PC-9 (cell line): Measurements from ENCODE around the gene GIMAP7. TPM values are rescaled to one million over a fixed set of nuclear protein-coding genes. Genes with fewer than 3 reads are reported as not detected.

ENCODE experiments used
- BruUV-seq: library from RNA; stranded (reverse); fragments of 400-500 nt; replicated peaks from 2 replicates; lab custom pipeline; 2021; lab: Mats Ljungman, UMichigan
- CTCF ChIA-PET: fragments of 300-600 bp; sonication (Branson Sonifier 250); formaldehyde crosslinking; loops from one replicate; lab custom pipeline; 2022; ENCODE audit warnings: antibody characterized with exemption; lab: Charles Lee
- POLR2A ChIA-PET: fragments of 300-600 bp; sonication (Branson Sonifier 250); formaldehyde crosslinking; loops from one replicate; lab custom pipeline; 2022; ENCODE audit warnings: antibody characterized with exemption; ENCODE audit not compliant: unreplicated experiment; lab: Charles Lee
- DNase-seq, 2 experiments: peaks; one replicate each; pipeline versions ENCODE4 v3.0.0 to v3.0.0-alpha.2; 2015 to 2022; ENCODE audit warnings: mixed read lengths in 1 of 2
- H2AFZ ChIP-seq: fragments of 200-600 bp; sonication (generic); 2 replicates; pipeline ENCODE4 v1.8.1; 2017; ENCODE audit warnings: antibody characterized with exemption
- H3F3A ChIP-seq: fragments of 200-600 bp; sonication (generic); 2 replicates; pipeline ENCODE4 v1.8.1; 2017; ENCODE audit warnings: antibody characterized with exemption, mild to moderate bottlenecking, low read depth; ENCODE audit not compliant: insufficient read depth
- H3K27ac ChIP-seq: fragments of 200-600 bp; sonication (generic); 2 replicates; pipeline ENCODE4 v1.6.1; 2016; ENCODE audit warnings: mixed run types
- H3K27me3 ChIP-seq: fragments of 200-600 bp; sonication (generic); 2 replicates; pipeline ENCODE4 v1.6.1; 2016; ENCODE audit warnings: low read depth, mixed run types; ENCODE audit not compliant: insufficient read depth
- H3K36me3 ChIP-seq: fragments of 200-600 bp; sonication (generic); 2 replicates; pipeline ENCODE4 v1.6.1; 2016; ENCODE audit warnings: low read depth, mixed run types
- H3K4me1 ChIP-seq: fragments of 200-600 bp; sonication (generic); replicated peaks from 2 replicates; pipeline ENCODE4 v1.6.1; 2016; ENCODE audit warnings: mixed run types; ENCODE audit not compliant: insufficient read depth
- H3K4me2 ChIP-seq: fragments of 200-600 bp; sonication (generic); 2 replicates; pipeline ENCODE4 v1.6.1; 2017; ENCODE audit warnings: mixed run types
- H3K4me3 ChIP-seq: fragments of 200-600 bp; sonication (generic); 2 replicates; pipeline ENCODE4 v1.6.1; 2016; ENCODE audit warnings: mixed run types
- H3K79me2 ChIP-seq: fragments of 200-600 bp; sonication (generic); 2 replicates; pipeline ENCODE4 v1.6.1; 2017; ENCODE audit warnings: low read depth, mixed run types
- H3K9me2 ChIP-seq: fragments of 200-600 bp; sonication (generic); 2 replicates; pipeline ENCODE4 v1.8.1; 2017; ENCODE audit warnings: mild to moderate bottlenecking; ENCODE audit not compliant: insufficient read depth
- H3K9me3 ChIP-seq: fragments of 200-600 bp; sonication (generic); 2 replicates; pipeline ENCODE4 v1.8.1; 2016; ENCODE audit warnings: low read depth; ENCODE audit not compliant: insufficient read depth
- H4K20me1 ChIP-seq: fragments of 200-600 bp; sonication (generic); 2 replicates; pipeline ENCODE4 v1.8.1; 2017; ENCODE audit not compliant: insufficient read depth
- CTCF ChIP-seq: fragments of 200-600 bp; sonication (generic); conservative IDR thresholded peaks from 2 replicates; pipeline ENCODE4 v1.6.1; 2017; ENCODE audit warnings: mixed run types, antibody characterized with exemption, mild to moderate bottlenecking, moderate library complexity
- EZH2 ChIP-seq: fragments of 200-600 bp; sonication (generic); IDR thresholded peaks from 2 replicates; pipeline ENCODE4 v1.8.0; 2017; ENCODE audit warnings: antibody characterized with exemption, low read depth
- intact Hi-C: fragments of 100-400 bp; cut with micrococcal nuclease; formaldehyde crosslinking; loops from one replicate; pipeline ENCODE4 v1.10.0; 2022; ENCODE audit not compliant: unreplicated experiment
- total RNA-seq: library from RNA; stranded (reverse); gene quantifications from 2 replicates; pipeline ENCODE4 v1.2.3, GENCODE V29; 2021

Gene GIMAP7
- total RNA-seq, 1 experiment from 2014 or later = not detected

- no peaks in the 10 kb centered on the region for H3F3A ChIP-seq
- CTCF ChIA-PET = no interaction called here
- H3K4me3 ChIP-seq = no peak overlapping the region
- no peaks in the 10 kb centered on the region for H3K27me3 ChIP-seq
- TF ChIP-seq EZH2 (no peak), CTCF (no peak)
- no peaks in the 10 kb centered on the region for H4K20me1 ChIP-seq
- H3K9me3 ChIP-seq = no peaks in the 10 kb centered on the region
- no peaks in the 10 kb centered on the region for H3K9me2 ChIP-seq
- no peaks in the 10 kb centered on the region for H3K4me1 ChIP-seq
- no TSS peak for BruUV-seq
- POLR2A ChIA-PET = no interaction called here
- no peaks in the 10 kb centered on the region for H3K36me3 ChIP-seq
- H3K4me2 ChIP-seq = no peak overlapping the region
- H3K79me2 ChIP-seq = no peaks in the 10 kb centered on the region
- H3K27ac ChIP-seq = no peak overlapping the region
- intact Hi-C loops = no loop called here
- no peak for DNase-seq
- no peak overlapping the region for H2AFZ ChIP-seq
These were observed 38.5 kb downstream of the GIMAP7 start for GRCh38 chr7:150553163-150553562.

- H3K4me2 ChIP-seq = no peak overlapping the region
- H2AFZ ChIP-seq = no peak overlapping the region
- H4K20me1 ChIP-seq = no peaks in the 10 kb centered on the region
- CTCF ChIA-PET = no interaction called here
- no peak overlapping the region for H3K27ac ChIP-seq
- H3K9me2 ChIP-seq = no peaks in the 10 kb centered on the region
- BruUV-seq = no TSS peak
- H3K36me3 ChIP-seq = no peaks in the 10 kb centered on the region
- H3K4me3 ChIP-seq = no peak overlapping the region
- no peaks in the 10 kb centered on the region for H3K79me2 ChIP-seq
- no peaks in the 10 kb centered on the region for H3F3A ChIP-seq
- TF ChIP-seq EZH2 (no peak), CTCF (no peak)
- POLR2A ChIA-PET = no interaction called here
- intact Hi-C loops = no loop called here
- no peaks in the 10 kb centered on the region for H3K4me1 ChIP-seq
- H3K27me3 ChIP-seq = 0 out of 2 replicates have a peak, but pooled peaks cover 2% of the 10 kb centered on the region
- DNase-seq = no peak
- H3K9me3 ChIP-seq = no peaks in the 10 kb centered on the region
These were observed 42.0 kb downstream of the GIMAP7 start for GRCh38 chr7:150556521-150557138.

- CTCF ChIA-PET = no interaction called here
- Histone ChIP-seq H3K27me3 (peaks cover 28% of the 10 kb centered on the region), H3K4me1 (no peaks in the 10 kb centered on the region), H3K4me2 (no peak overlapping the region), H3K36me3 (no peaks in the 10 kb centered on the region), H3K9me3 (no peaks in the 10 kb centered on the region), H2AFZ (no peak overlapping the region), H3K79me2 (no peaks in the 10 kb centered on the region), H3K4me3 (no peak overlapping the region), H3K27ac (no peak overlapping the region), H3K9me2 (no peaks in the 10 kb centered on the region), H3F3A (no peaks in the 10 kb centered on the region), H4K20me1 (no peaks in the 10 kb centered on the region)
- POLR2A ChIA-PET = no interaction called here
- no peak for TF ChIP-seq EZH2
- no peak for TF ChIP-seq CTCF
- no peak for DNase-seq
- intact Hi-C loops = no loop called here
- BruUV-seq = no TSS peak
These were observed 45.8 kb downstream of the GIMAP7 start for GRCh38 chr7:150560486-150560885.
